Activated CD8-positive, alpha-beta memory T cell treated with anti-CD3 and anti-CD28 coated beads, Interleukin-2, amount 50 U/mL, for 48 hours (primary cell): ENCODE data around the gene SFMBT2.

ENCODE experiments used
- DNase-seq: peaks from one replicate; pipeline ENCODE4 v3.0.0-alpha.2; 2020

SFMBT2 gene

GRCh38 chr10:7293378-7293920 is 117.4 kb downstream of the SFMBT2 start:
- DNase-seq: no peak

DNA sequence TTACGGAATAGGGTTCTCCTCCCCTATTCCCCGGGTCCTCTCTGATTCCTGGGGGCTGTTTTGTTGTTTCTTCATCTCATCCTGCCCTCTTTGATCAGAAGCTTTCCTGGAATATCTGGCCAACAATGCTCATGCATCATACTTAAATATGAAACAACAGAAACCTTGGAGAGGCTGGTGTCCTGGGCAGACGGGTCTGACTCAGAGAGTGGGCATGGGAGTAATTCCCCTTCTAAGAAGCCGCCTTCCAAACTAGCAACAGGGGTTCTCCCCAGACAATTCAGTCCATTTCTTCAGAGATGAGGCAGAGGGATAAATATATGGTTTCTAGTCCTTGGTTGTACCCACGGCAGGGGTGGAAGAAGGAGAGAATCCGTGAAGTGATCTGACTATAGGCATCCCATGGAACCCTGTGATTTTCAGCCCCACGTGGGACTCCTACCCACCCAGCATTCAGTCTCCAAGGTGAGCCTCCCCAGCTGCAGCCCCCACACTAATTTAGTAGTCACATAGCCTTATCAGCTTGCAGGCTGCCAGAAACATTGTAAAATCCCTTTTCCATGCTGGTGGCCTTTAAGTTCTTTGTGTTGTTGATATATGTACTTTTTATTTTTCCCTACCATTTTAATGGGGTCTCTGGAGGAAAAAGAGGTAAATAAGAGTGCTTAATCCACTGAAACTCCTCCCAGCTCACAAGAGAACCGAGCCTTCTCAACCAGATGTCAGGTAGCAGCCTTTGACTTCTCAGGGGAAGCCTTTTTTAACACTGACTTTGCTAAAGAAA is 119.2 kb downstream of the SFMBT2 start:
- DNase-seq: no peak

GRCh38 chr10:7288060-7288690 is 122.7 kb downstream of the SFMBT2 start:
- DNase-seq: no peak

DNA sequence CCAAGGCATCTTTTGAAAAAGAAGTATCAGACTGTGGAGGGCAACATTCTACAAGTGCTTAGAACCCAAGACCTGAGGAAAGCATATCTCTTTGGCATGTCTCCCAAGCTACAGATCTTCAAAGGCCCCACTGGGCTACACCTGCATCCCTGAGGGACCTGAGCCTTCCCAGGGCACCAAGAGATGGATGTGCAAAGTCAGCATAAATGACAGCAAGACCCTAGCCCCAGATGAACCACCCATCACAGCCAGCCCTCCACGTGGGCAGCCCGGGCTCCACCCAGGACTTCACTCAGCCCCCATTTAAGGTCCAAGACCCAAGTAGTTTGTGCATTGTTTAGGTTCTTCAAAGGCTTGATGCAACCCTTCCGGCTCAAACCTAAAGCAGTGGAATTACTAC is 123.5 kb downstream of the SFMBT2 start:
- DNase-seq: no peak

DNA sequence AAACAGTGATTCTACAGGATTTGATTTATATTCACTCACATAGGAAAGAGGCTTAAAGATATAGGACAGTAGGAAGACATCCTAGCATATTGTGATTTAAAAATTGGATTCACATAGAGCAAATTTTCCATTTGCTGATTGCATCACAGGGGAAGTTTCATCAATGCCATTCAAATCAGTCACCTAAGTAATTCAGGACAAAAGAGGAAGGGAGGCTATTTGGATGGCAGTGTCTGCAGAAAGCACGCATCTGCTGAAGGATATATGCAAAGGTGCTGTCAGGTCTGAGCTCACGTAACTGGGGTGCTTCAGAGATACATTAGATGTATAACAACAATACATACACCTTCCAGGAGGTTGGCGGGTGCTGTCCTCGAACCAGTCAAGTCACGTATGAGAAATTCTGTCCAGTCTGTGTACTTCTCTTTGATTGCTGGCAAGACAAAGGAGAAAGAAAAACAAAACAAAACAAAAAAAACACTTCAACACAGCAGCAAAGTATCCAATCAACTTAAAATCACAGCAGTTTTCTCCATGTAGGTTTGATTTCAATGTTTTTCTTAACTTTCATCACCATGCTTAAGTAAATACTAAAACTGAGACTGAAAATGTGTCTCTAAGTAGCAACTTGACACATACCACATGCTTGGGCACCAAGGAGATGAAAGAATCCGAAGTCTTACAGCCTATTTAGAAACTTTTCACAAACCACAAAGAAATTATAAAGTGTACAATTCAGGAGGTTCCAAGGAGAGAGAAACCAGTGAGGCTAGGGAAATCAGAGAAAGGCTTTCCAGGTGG is 125.1 kb downstream of the SFMBT2 start:
- DNase-seq: no peak

DNA sequence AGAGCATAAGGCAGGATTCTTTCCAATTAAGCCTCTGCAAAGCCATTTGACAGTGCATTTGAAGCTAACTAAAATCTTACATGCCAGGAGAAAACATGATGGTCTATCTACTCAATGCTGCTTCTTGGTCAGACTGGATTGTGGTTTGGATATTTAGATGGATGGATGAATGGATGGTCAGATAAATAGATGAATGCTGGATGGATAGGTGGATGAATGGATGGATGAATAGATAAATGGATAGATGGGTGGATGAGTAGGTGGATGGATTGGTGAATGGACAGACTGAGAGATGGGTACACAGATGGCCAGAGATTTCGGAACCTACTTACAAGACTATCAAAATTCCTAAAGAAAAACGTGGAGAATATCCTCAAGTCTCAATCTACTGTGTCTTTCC is 127.6 kb downstream of the SFMBT2 start:
- DNase-seq: no peak

DNA sequence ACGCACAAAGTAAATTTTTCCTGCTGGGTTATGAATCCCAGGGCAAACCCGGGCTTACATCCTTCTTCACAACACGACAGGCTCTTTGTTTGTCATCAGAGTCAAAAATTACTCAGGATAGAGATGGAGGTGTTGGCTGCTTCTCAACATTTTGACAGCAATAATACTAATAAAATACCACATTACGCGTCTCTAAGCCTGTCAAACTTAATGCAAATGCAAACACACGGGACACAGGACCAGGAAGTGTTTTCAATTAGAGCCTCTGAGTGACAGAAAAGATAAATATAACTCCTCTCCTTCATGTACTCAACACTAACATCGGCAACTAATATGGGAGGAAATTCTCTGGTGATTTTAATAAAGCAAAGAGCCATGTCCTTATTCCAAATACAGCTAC is 128.4 kb downstream of the SFMBT2 start:
- DNase-seq: no peak

DNA sequence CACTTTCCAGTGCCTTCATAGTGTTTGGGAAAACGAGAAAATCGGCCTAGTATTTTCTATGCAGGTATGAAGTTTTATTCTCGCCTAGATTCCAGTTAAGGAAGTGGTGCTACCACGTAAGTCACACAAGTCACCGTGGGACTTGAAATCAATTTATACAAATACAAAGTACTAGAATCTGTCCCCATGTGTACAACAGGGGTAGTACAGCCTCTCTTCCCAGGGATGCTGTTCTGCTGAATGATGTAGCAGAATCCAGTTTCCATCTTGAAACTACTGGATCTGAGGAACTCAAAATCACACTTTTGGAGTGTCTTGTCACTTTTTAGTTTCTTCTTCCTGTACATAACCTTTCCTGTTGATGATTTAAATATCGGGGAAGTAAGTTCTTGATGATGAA is 129.4 kb downstream of the SFMBT2 start:
- DNase-seq: no peak

DNA sequence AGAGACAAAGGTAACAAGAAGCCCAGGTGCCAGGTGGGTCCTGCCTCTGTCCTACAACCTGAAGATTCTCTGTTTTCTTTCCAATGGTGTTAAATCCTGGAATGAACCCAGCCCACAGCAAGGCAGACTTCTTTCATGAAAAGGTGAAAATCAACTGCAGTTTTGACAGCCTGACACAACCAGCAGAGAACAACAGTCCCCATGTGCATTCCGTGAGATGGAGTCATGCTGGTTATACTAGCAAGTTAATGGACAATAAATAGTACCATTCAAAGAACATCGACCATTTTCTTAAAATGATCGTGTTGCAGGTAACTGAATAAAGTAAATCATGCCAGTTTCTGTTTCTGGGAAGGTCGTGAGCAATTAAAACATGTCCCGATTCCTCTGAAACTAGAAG is 131.5 kb downstream of the SFMBT2 start:
- DNase-seq: no peak

- DNase-seq: no peak
Measured at GRCh38 chr10:7277867-7278266, 133.0 kb downstream of the SFMBT2 start.

DNA sequence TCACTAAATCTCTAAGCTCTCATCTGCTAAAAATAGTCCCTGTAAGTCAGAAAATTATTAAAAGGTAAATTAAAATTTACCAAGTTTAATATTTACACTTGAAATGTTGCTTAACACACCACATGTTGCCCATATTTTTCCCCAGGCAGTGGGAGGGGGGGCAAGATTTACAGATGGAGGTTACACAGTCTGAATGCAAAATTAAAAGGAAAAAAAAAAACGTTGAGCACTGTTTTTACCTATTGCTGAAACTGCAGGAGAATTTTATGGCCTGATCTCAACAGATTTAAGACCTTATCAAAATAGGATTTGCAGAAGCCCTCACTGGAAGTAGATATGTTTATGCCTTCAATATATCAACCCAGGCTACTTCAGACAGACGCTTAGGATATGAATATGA is 133.4 kb downstream of the SFMBT2 start:
- no peak for DNase-seq

DNA sequence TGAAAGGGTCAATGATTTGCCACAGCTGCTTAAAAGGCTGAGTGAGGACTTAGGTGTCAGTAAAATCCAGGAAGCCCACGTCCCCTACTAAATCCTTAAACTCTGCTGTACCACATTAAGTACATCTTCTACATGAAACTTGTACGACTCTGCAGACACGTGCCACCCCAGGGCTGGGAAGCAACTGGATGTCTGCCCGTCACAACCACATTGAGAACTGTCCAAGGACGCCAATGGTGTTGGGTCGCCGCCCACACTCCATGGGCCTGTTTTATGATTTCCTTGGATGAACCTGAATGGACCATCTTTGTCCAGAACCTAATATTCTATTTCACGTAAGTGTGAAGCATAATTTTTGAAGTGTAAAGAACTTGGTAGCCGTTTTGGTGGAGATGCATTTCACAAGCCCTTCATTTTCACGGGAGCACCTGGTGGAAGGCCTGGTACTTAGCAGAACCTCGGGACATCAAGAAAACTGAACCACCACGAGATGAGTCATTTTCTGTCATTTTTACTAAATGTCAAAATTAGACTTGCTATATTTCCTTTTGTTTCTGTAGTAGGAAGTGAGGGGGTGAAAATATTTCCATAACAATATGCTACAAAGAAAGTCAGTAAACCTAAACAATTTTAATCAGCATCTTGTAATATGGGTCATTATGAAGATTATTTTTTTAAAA is 134.9 kb downstream of the SFMBT2 start:
- DNase-seq: no peak

- no peak for DNase-seq
Measured at GRCh38 chr10:7274293-7274692, 136.5 kb downstream of the SFMBT2 start.

DNA sequence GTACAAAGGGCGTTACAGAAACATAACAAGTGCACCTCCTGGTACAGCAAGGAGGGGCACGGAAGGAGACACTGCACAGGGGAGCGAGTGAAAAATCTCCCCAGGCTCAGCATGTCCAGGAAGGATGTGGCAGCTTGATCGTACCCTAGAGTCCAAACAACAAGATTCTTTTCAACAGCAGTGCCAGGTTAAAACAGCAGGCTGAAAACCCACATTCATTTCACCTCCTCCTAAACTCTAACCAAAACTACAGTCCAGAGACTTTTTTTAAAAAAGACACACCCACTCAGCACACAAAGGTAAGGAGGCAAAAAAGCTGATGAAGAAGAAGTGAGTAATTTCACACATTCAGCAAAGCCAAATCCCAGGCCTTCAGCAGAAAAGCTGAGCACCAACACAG is 138.8 kb downstream of the SFMBT2 start:
- no peak for DNase-seq

GRCh38 chr10:7269988-7270387 is 140.8 kb downstream of the SFMBT2 start:
- no peak for DNase-seq

DNA sequence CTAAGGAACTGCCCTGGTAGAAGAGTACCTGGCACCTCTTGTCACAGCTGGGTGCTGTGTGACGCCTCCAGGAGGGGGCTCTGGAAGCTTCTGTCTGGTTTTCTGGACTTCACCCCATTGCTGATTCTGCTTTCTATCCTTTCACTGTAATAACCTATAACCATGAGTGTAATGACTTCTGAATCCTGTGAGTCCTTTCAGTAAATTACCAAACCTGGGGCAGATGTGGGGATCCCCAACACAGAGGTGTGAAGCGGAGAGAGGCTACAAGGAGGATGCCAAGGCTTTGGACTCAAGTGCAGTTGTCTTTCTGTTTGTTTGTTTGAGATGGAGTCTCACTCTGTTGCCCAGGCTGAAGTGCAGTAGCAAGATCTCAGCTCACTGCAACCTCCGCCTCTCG is 143.7 kb downstream of the SFMBT2 start:
- DNase-seq: no peak

GRCh38 chr10:7265396-7266123 is 145.3 kb downstream of the SFMBT2 start:
- DNase-seq: no peak

DNA sequence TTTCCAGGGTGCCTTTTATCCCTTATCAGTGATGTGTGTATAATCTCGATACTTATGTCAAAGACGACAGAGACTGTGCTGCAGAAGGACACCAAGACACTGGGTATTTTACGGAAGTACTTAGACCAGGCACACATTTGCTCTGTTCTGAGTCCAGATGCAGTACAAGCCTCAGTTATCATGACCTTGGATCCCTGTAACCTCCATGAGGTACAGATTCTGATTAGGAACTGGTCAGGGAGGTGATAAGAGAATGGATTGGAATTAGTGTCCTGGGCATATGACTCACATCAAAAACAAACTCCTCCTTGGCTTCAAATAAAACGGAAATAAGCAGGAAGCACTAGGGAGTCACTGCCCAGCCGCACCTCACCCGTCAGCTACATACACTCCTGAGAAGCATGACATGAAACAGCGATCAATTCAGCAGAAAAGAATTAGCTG is 146.5 kb downstream of the SFMBT2 start:
- no peak for DNase-seq

DNA sequence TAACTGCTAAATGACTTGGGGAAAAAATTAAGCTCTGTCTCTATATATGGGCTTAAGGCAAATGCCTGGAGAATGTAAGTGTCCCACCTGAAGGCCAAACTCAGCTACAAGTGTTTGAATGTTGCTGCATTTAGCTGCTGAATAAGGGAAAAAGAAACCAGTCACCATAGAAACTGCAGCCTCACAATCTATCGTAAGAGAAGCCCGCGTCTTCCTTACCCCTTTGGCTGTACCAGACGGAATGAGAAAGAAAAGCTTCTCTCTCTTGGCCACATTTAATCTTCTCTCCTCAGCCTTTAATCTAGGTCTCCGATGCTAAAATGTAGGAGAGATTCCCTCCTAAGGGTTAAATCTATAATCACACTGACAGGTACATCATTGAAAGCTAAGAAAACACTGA is 147.2 kb downstream of the SFMBT2 start:
- no peak for DNase-seq

DNA sequence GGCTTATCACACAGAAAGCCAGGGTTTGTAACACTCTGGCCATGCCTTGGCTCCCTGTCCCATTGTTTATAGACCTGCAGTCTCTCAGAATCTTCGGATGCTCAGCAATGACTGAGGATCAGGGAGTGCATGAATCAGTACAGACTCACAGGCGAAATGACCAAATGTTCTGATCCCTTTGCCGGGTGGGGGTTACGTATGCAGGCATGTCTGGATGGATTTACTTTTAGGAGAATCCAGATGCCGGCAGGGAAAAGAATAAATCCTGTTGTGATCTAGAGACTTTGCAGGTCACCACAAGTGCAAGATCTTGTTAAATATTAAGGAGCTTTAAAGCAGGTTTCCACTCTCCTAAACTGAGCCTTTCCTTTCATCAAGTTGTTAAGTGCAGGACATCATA is 149.5 kb downstream of the SFMBT2 start:
- DNase-seq: no peak

- DNase-seq: no peak
Measured at GRCh38 chr10:7260912-7261311, 149.9 kb downstream of the SFMBT2 start.

GRCh38 chr10:7260412-7260900 is 150.4 kb downstream of the SFMBT2 start:
- DNase-seq: no peak
